ENCODE data around the gene PAK4. TPM values are rescaled to one million over a fixed set of nuclear protein-coding genes. Genes with fewer than 3 reads are reported as not detected.

Gene PAK4
- total RNA-seq, 1 donor from 2014 or later = 1.9 TPM

DNA sequence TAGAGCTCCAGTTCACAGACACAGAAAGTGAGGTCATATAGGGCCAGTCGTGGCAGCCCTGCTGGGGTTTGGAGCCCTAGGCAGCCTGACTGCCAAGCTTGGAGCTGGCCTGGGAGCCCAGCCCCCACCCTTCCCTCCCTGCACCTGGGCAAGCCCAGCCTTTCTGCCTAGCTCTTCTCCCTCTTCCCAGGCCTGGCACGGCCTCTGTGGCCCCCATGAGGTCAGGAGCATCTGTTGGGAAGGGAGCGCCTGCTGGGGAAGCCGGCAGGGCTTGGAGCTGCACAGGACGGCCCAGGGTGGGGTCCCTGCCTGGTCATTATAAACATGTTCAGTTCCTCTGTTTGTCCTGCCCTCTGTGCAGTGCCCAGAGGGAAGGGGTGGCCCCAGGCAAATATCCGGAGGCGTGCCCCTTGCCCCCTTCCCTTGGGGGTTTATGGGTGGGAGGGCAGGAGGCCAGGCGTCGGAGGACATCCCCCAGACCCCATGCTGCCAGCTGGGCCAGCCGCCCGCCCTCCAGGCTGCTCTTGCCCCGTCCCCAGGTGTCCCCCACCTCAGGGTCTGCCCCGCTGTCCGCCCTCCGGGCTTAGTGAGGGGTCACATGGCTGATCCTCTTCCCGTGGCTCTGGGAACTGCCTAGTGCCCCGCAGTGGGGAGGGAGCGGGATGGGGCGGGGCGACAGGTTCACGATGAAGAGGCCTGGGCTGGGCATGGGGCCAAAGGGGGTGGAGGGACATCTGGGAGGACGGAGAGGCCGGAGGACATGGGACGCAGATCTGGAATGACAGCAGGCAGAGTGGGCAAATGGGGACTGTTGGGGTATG lies 41.2 kb downstream of the PAK4 start:
- no peak for DNase-seq

DNA sequence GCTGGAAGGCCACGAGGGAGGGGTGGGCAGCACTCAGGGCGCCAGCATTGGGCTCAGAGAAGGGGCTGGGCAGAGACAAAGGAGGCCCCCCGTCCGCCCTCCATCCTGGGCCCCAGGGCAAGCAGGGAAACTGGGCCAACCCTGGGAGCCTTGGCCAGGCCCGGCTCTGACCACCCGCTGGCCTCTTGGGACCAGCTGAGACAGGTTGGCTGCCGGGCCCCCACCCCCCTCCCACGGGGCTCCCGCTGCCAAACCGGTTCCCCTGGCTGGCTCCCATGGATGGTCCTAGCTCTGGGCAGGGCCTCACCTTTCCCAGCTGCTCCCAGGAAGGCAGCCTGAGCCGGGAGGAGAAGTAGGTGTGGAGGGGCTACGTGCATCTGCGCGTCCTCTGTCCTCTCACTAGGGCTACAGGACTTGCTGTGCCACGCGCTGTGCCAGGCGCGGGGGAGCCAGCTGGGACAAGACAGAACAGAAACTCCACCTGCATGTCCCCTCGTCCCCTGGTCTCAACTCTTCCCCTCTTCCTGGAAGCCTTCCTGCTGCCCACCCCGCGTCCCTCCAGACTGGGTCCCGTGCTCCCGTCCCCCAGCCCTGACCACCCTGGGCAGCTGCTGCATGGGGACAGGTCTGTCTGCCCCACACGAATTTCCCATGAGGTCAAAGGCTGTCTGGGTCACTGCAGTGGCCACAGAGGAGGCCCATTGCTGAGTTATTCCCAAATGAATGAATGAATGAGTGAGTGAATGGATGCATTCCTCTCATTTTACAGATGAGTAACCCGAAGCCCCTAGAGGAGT lies 42.1 kb downstream of the PAK4 start:
- no peak for DNase-seq

DNA sequence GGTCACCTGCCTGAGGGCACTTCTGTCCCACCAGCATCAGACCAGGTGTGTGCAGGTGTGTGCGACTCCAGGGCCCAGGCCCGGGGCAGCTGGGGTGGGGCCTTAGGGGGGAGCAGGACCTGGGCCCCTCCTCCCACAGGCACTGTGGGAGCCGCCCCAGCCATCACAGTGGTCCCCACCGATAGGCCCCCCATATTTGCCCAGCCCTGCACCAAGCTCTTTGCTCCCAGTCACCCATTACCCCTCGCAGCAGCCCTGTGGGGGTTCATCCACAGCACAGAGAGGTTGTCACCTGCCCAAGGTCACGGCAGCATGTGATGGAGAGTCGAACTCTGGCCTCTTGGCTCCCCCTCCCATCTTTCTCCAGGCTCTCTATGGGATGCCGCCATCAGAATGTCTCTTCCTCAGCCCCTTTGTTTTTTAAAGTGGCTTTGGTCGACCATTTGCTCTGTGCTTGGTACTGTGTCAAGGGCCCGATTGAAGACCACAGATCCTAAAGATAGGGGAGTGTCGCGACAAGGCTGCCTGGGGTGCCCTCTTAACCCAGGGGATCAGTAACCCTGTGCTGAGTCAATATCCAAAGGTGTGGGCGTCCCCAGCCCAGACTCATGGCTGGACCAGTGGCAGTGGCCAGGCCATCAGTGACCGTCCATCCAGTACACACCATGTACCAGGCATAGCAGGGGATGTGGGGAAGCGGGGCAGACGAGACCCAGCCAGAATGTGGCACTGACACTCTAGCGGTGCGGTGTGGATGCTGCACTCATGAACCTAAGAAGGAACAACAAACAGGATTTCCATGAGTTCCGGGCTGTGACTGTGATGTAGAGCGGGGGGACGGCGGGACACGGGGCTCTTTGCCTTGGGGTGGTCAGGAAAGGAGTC lies 42.9 kb downstream of the PAK4 start:
- no peak for DNase-seq

DNA sequence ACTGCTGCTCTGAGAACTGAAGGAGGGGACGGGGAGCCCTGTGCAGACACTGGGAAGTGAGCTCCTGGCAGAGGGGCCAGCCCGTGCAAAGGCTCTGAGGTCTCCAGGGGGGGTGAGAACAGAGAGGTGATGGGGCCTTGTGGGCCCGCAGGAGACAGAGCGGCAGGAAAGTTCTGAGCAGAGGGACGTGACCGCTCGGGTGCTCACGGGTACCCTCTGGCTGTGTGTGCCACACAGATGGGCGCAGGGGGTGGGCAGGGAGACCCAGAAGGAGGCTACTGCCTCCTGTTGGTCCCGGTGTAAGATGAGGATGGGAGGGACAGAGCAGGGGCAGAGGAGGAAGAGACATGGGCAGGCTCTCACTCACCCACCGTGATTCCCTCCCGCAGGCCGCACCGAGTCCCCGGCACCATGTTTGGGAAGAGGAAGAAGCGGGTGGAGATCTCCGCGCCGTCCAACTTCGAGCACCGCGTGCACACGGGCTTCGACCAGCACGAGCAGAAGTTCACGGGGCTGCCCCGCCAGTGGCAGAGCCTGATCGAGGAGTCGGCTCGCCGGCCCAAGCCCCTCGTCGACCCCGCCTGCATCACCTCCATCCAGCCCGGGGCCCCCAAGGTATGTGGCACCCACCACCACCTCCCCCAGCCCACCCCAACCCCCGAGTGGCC lies 43.7 kb downstream of the PAK4 start:
- DNase-seq = no peak

DNA sequence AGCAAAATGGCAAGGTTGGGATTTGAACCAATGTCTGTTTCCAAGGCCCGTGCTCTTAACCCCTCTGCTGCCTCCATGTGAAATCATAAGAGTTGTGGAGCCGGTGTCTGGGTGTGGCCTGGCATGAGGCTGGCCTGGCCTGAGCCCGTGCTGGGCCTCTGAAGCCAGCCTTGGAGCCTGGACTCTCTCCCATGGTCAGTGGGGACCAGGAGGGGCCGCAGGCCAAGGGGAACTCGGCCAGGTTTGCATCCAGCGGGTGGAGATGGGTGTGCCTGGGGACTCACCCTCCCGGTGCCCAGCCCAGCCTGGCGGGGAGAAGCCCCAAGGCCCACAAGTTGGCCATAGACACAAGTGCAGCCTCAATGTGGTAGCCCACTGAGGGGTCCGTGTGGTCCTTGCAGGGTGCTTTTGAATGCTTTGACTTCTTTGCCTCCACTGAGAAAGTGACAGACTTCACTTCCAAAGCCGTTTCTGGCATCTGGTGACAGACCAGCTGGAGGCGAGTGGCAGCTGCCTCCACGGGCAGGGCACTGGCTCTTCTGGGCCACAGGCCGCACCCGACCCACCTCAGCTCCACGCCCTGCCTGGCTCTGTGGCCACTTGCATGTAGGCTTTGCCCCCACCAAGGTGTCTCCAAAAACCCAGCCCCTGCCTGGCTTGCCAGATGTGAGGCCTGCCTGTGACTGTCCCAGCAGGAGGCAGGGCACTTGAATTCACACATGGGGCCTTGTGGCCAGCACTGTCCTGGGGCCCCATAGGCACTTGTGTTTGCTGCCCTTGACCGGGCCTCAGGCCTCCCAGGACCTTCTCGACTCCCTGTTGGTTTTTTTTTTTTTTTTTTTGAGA lies 45.0 kb downstream of the PAK4 start:
- no peak for DNase-seq

DNA sequence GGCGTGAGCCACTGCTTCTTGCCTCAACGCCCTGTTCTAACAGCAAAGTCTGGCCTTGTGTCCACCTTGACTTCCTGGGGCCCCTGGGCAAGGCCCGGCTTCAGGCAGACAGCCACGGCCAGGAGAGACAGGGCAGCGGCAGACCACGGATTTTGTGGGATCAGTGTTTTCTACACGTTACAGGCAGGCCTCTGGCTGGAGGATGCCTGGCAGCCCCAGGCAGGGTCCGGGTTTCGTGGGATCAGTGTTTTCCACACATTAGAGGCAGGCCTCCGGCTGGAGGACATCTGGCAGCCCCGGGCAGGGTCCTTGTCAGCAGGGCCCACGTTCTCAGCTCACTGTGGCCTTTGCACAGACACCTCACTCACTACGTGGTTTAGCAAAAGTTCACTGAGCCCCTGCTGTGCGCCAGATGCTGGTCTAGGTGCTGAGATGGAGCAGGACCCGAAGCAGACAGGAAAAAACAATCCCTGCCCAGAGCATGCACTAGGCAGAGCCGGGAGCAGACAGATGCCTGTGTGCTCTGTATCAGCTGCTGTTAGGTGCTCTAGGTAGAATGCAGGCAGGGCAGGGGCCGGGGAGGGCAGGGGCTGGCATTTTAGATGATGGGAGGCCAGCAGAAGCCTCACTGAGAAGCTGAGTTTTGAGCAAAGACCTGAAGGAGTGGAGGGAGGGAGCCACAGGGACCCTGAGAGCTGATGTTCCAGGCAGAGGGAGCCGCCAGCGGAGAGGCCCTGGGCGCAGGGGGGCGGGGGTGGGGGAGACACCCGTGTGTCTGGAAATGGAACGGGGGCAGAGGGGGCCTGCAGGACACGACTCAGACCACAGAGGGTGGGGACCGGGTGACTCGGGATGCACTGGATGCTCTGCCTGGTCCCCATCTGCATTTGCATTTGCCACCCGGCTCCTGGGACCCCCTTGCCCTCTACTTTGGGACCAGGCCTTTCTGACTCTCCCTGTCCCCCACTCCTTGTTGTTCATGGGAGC lies 46.2 kb downstream of the PAK4 start:
- DNase-seq = no peak

DNA sequence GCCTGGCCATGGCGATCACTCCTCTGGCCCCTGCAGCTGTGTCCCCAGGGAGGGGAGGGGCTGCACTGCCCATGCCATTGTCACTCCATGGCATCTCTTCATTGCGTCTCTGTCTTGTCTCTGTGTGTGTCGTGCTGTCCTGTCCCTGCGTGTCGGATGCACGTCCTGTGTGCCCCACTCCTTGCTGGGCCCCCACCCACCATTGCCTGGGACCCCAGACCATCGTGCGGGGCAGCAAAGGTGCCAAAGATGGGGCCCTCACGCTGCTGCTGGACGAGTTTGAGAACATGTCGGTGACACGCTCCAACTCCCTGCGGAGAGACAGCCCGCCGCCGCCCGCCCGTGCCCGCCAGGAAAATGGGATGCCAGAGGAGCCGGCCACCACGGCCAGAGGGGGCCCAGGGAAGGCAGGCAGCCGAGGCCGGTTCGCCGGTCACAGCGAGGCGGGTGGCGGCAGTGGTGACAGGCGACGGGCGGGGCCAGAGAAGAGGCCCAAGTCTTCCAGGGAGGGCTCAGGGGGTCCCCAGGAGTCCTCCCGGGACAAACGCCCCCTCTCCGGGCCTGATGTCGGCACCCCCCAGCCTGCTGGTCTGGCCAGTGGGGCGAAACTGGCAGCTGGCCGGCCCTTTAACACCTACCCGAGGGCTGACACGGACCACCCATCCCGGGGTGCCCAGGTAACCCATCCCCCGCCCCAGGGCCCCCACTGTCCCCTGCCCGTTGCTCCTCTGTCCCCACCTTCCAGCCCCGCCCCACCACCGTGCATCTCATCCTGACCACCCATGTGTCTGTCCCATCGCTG lies 47.3 kb downstream of the PAK4 start:
- DNase-seq = no peak

DNA sequence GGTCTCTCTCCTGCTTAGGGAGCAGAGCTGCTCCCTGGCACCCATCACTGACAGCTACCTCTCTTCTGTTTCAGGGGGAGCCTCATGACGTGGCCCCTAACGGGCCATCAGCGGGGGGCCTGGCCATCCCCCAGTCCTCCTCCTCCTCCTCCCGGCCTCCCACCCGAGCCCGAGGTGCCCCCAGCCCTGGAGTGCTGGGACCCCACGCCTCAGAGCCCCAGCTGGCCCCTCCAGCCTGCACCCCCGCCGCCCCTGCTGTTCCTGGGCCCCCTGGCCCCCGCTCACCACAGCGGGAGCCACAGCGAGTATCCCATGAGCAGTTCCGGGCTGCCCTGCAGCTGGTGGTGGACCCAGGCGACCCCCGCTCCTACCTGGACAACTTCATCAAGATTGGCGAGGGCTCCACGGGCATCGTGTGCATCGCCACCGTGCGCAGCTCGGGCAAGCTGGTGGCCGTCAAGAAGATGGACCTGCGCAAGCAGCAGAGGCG lies 48.0 kb downstream of the PAK4 start:
- DNase-seq = no peak

DNA sequence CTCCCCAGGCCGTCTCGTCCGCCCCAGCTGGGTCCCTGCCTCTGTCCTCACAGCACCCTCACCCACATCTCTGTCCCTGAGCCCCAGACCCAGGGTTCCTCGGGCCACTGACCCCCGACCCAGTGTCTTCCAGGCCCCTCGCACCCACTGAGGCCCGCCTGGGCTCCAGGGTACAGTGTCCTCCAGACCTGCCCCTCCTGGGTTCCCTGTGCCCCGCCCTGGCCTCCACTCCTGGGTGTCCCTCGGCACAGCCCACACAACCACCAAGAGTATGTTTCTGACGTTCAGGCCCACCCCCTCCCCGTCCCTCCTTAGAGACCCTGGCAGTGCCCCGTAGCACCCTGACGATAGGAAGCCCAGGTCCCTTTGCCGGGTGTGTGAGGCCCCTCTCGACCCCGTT lies 48.6 kb downstream of the PAK4 start:
- DNase-seq = no peak

DNA sequence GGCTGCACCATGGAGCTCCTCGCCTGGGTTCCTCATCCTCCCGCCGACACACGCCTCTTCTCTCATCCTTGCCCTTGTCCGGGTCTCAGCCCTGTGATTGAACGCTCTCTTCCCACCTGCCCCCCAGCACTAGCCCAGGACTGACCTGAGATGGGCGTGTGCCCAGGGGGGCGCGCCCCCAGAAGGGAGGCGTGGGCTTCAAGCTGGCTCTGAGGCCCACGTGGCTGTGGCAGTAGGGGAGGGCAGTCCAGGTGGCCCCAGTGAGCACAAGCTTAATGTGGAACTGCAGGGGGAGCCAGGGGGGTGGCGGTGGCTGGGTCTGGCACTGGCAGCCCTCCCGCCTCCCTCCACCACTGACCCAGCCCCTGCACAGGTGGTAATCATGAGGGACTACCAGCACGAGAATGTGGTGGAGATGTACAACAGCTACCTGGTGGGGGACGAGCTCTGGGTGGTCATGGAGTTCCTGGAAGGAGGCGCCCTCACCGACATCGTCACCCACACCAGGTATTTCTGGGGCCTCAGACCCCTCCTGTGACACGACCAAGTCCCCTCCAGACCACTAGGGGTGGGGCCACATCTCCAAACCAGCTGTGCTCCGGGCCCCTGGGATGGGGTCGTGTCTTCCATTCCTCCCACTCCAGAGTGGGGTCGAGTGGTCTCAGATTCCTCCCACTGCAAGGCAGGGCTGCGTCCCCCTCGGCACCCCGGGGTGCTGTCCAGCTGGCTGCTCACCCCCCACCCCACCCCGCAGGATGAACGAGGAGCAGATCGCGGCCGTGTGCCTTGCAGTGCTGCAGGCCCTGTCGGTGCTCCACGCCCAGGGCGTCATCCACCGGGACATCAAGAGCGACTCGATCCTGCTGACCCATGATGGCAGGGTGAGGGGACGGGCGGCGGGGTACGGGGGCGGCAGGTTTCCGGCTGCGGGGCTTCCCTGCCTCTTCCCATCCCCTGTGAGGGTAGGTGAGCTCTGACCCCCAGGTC lies 49.3 kb downstream of the PAK4 start:
- DNase-seq = no peak

DNA sequence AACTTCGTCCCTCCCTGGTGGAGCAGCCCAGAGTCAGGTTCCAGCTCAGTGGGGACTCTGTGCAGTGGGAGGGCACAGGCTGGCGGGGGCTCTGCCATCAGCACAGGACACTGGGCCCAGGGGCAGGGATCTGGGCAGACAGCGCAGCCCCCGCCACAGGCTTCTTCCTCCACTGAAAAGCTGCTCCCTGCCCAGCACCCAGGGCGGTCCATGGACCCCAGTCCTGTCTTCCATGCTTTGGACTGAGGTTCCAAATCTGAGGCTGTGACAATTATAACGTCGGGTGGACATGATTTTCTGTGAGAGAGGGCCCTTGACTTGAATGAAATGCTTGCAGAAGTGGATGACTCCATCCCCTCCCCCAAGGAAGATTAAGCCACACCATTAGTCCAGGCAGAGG lies 50.0 kb downstream of the PAK4 start:
- DNase-seq = no peak

DNA sequence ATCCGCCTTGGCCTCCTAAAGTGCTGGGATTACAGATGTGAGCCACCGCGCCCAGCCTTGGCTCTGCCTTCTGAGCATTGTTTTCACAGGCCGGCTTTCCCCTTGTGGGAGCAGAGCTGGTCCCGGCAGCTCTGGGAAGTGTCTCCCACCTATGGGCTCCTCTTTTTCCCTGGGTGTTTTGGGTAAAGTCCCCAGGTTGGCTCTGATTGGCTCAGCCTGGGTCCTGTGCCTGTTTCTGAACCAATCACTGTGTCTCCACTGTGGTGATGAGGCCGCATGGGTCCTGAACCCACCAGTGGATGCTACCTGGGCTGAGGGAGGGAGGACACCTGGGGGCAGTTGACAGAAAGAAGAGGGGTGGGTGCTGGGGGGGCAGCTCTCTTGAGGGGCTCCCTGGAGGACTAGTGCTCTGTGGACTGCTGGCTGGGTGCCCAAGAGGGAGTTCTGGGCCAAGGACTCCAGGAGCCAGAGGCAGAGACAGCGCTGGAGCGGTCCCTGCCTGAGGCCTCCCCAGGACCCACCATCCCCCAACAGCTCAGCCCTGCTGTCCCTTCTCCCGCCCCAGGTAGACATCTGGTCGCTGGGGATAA lies 51.6 kb downstream of the PAK4 start:
- DNase-seq = no peak

DNA sequence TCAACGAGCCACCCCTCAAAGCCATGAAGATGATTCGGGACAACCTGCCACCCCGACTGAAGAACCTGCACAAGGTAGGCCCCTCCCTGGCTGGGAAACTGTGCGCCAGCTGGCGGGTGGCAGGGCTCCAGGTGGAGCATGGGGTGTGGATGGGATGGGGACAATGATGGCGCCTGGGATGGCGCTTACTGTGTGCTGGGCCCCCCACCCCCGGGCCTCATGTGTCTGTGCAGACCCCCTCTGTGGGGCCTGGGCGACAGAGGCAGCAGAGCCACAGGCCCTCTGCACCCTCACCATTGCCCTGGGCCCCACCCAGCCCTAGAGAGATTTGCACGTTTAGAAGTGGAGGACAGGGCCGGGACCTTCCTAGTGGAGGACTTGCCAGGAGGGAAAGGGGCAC lies 52.1 kb downstream of the PAK4 start:
- DNase-seq = no peak

DNA sequence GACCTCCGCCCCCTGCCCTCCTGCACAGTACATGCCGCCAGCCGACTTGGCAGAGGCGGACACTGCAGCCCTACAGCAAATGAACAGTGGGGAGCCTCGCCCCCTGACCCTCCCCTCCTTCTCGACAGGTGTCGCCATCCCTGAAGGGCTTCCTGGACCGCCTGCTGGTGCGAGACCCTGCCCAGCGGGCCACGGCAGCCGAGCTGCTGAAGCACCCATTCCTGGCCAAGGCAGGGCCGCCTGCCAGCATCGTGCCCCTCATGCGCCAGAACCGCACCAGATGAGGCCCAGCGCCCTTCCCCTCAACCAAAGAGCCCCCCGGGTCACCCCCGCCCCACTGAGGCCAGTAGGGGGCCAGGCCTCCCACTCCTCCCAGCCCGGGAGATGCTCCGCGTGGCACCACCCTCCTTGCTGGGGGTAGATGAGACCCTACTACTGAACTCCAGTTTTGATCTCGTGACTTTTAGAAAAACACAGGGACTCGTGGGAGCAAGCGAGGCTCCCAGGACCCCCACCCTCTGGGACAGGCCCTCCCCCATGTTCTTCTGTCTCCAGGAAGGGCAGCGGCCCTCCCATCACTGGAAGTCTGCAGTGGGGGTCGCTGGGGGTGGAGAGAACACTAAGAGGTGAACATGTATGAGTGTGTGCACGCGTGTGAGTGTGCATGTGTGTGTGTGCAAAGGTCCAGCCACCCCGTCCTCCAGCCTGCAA lies 52.9 kb downstream of the PAK4 start:
- no peak for DNase-seq

DNA sequence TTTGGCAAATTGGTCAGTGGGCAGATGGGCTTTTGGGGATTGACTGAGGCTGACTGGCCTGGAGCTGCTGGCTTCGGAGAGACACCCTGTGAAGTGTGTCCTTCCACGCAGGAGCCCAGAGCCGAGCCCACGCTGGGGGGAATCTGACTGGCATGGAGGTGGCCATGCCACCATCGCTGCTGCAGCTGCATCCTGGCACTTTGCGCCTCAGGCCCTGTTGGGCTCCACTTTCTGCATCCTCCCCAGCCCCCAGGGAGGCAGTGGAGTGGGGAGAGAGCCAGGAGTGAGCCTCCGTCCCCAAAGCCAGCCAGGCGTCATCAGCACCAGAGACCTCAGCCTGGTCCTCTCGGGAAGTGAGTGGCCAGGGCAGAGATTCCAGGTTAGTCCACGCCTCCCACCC lies 54.2 kb downstream of the PAK4 start:
- DNase-seq = no peak

DNA sequence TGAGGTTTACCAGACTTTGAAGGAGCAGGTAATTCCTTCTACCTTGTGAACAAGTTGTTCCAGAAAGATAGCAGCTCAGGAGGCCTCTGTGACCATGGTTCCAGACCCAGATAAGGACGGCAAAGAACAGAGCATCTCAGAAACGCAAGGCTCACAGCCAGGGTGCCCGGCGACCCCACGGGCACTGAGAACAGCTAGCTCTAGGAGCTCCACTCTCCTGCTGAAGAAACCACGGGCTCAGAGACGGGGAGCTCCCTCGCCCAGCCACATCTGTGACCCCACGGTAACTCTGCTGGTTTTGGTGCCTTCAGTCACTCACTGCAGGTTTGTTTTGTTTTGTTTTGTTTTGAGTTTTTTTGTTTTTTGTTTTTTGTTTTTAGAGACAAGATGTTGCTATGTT lies 55.2 kb downstream of the PAK4 start:
- DNase-seq = no peak
